K562 (cell line): ENCODE data around the gene XPNPEP1.

Experiments
- CEBPG ChIP-seq, 3 experiments: fragments of 200-800 bp in 1 of 3; sonication (Bioruptor generic) in 1 of 3; sonication (generic) in 1 of 3; formaldehyde crosslinking in 1 of 3; IDR thresholded peaks in 2 of 3; conservative IDR thresholded peaks in 1 of 3; 2 replicates each; pipeline versions ENCODE4 v1.6.1 to v1.8.0; 2016 to 2022; ENCODE audit warnings: missing compliant biosample characterization in 2 of 3, missing genetic modification characterization in 2 of 3, mild to moderate bottlenecking in 1 of 3, missing genetic modification reagents in 1 of 3
- ELF1 ChIP-seq: fragments of 200-800 bp; sonication (Bioruptor generic); IDR thresholded peaks from 2 replicates; pipeline ENCODE4 v1.6.1; 2016; ENCODE audit warnings: missing genetic modification characterization, missing compliant biosample characterization
- FOXK2 ChIP-seq, 2 experiments: fragments of 450-650 bp; IDR thresholded peaks in 1 of 2; conservative IDR thresholded peaks in 1 of 2; 2 replicates each; pipeline ENCODE4 v1.6.1; 2016; ENCODE audit warnings: low read depth in 2 of 2, mild to moderate bottlenecking in 1 of 2
- GABPA ChIP-seq: fragments of 200-800 bp; sonication (Bioruptor generic); conservative IDR thresholded peaks from 2 replicates; pipeline ENCODE4 v1.6.1; 2016; ENCODE audit warnings: low read depth, missing genetic modification characterization, missing compliant biosample characterization
- GATAD2A ChIP-seq: fragments of 450-650 bp; IDR thresholded peaks from 2 replicates; pipeline ENCODE4 v1.6.1; 2017
- HDAC8 ChIP-seq: fragments of 450-650 bp; IDR thresholded peaks from 2 replicates; pipeline ENCODE4 v1.6.1; 2016; ENCODE audit warnings: mild to moderate bottlenecking, missing genetic modification characterization, moderate library complexity, missing compliant biosample characterization
- MBD2 ChIP-seq: sonication (generic); IDR thresholded peaks from 2 replicates; pipeline ENCODE4 v1.6.1; 2016; ENCODE audit warnings: low read depth, borderline replicate concordance
- NFYB ChIP-seq: IDR thresholded peaks from 2 replicates; pipeline ENCODE4 v1.6.1; 2011; ENCODE audit warnings: mild to moderate bottlenecking, moderate library complexity; ENCODE audit not compliant: insufficient read length; ENCODE audit errors: extremely low read depth
- POLR2A ChIP-seq: fragments of 450-650 bp; conservative IDR thresholded peaks from 2 replicates; pipeline ENCODE4 v1.6.1; 2016
- ZKSCAN8 ChIP-seq: fragments of 200-800 bp; sonication (Bioruptor generic); IDR thresholded peaks from 2 replicates; pipeline ENCODE4 v1.6.1; 2016; ENCODE audit warnings: missing genetic modification characterization, missing compliant biosample characterization
- ZNF224 ChIP-seq: sonication (generic); formaldehyde crosslinking; IDR thresholded peaks from 2 replicates; pipeline ENCODE4 v1.8.0; 2022; ENCODE audit warnings: mild to moderate bottlenecking, missing genetic modification reagents
- TF ChIP-seq, protein P1 (sequence below), 3 experiments: IDR thresholded peaks in 2 of 3; conservative IDR thresholded peaks in 1 of 3; 2 replicates each; pipeline ENCODE4 v1.5.1; 2011 to 2012; ENCODE audit warnings: low read length in 3 of 3, mild to moderate bottlenecking in 3 of 3, control low read depth in 2 of 3, improper control_type of control experiment in 1 of 3, inconsistent platforms in 1 of 3, low read depth in 1 of 3, mixed read lengths in 1 of 3, moderate library complexity in 1 of 3; ENCODE audit not compliant: insufficient read depth in 2 of 3
- TF ChIP-seq, protein P2 (sequence below): fragments of 200-800 bp; sonication (Bioruptor generic); IDR thresholded peaks from 2 replicates; pipeline ENCODE4 v1.6.1; 2016; ENCODE audit warnings: missing genetic modification characterization, missing compliant biosample characterization

DNA sequence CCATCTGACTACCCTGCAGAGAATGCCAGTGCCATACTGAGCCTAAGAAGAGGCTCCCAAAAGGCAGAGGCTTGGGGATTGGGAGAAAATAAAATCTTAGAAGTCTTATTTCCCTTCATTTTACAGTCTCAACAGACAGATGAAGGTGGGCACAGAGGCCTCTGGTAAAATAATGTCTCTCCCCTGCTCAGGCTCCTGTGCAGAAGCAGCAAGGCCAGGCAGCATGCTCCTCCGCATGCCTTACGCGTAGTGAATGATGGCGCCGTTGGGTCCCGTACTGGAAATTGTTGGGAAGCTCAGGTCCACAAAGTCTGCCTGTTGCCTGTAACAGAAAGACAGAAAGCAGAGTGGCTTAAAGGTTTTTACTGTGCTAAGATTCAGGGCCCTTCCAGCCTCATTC, 45.8 kb downstream of the XPNPEP1 start:
- TF ChIP-seq GATAD2A (no peak), CEBPG (CRISPR knock-in tag; IDR thresholded peaks at IDR 0.05) (no peak), CEBPG (tag; conservative IDR thresholded peaks at IDR 0.05 in 1 of 2, IDR thresholded peaks at IDR 0.05 in 1 of 2) (no peak), HDAC8 (tag) (no peak), MBD2 (no peak), ZKSCAN8 (no peak), FOXK2 (conservative IDR thresholded peaks at IDR 0.05 in 1 of 2, IDR thresholded peaks at IDR 0.05 in 1 of 2; ENCODE audit: low read depth in 2 of 2) (no peak), GABPA (tag) (no peak), NFYB (no peak), ZNF224 (no peak), ELF1 (tag) (no peak), POLR2A (no peak)
- TF ChIP-seq, protein P1, sequence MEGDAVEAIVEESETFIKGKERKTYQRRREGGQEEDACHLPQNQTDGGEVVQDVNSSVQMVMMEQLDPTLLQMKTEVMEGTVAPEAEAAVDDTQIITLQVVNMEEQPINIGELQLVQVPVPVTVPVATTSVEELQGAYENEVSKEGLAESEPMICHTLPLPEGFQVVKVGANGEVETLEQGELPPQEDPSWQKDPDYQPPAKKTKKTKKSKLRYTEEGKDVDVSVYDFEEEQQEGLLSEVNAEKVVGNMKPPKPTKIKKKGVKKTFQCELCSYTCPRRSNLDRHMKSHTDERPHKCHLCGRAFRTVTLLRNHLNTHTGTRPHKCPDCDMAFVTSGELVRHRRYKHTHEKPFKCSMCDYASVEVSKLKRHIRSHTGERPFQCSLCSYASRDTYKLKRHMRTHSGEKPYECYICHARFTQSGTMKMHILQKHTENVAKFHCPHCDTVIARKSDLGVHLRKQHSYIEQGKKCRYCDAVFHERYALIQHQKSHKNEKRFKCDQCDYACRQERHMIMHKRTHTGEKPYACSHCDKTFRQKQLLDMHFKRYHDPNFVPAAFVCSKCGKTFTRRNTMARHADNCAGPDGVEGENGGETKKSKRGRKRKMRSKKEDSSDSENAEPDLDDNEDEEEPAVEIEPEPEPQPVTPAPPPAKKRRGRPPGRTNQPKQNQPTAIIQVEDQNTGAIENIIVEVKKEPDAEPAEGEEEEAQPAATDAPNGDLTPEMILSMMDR (IDR thresholded peaks at IDR 0.05 in 2 of 3, conservative IDR thresholded peaks at IDR 0.05 in 1 of 3; ENCODE audit: insufficient read depth in 2 of 3, low read depth in 1 of 3, low read length in 3 of 3): no peak
- TF ChIP-seq, protein P2, sequence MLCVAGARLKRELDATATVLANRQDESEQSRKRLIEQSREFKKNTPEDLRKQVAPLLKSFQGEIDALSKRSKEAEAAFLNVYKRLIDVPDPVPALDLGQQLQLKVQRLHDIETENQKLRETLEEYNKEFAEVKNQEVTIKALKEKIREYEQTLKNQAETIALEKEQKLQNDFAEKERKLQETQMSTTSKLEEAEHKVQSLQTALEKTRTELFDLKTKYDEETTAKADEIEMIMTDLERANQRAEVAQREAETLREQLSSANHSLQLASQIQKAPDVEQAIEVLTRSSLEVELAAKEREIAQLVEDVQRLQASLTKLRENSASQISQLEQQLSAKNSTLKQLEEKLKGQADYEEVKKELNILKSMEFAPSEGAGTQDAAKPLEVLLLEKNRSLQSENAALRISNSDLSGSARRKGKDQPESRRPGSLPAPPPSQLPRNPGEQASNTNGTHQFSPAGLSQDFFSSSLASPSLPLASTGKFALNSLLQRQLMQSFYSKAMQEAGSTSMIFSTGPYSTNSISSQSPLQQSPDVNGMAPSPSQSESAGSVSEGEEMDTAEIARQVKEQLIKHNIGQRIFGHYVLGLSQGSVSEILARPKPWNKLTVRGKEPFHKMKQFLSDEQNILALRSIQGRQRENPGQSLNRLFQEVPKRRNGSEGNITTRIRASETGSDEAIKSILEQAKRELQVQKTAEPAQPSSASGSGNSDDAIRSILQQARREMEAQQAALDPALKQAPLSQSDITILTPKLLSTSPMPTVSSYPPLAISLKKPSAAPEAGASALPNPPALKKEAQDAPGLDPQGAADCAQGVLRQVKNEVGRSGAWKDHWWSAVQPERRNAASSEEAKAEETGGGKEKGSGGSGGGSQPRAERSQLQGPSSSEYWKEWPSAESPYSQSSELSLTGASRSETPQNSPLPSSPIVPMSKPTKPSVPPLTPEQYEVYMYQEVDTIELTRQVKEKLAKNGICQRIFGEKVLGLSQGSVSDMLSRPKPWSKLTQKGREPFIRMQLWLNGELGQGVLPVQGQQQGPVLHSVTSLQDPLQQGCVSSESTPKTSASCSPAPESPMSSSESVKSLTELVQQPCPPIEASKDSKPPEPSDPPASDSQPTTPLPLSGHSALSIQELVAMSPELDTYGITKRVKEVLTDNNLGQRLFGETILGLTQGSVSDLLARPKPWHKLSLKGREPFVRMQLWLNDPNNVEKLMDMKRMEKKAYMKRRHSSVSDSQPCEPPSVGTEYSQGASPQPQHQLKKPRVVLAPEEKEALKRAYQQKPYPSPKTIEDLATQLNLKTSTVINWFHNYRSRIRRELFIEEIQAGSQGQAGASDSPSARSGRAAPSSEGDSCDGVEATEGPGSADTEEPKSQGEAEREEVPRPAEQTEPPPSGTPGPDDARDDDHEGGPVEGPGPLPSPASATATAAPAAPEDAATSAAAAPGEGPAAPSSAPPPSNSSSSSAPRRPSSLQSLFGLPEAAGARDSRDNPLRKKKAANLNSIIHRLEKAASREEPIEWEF (CRISPR knock-in tag): no peak
